Measurements from ENCODE around the gene FBXL7.

Gene FBXL7

GRCh38 chr5:15772131-15772530 is 272.2 kb downstream of the FBXL7 start:
- H3F3A ChIP-seq (ENCODE audit: insufficient read depth, low read length): no peaks in the 10 kb centered on the region
- H3K9ac ChIP-seq (ENCODE audit: low read length): no peak overlapping the region
- TF ChIP-seq EZH2 (IDR thresholded peaks at IDR 0.05; ENCODE audit: borderline replicate concordance, low read length) (no peak), CTCF (IDR thresholded peaks at IDR 0.05; ENCODE audit: low read length) (no peak)
- H3K9me3 ChIP-seq (ENCODE audit: low read length): no peaks in the 10 kb centered on the region
- H4K20me1 ChIP-seq (ENCODE audit: insufficient read depth, low read length): no peaks in the 10 kb centered on the region
- H3K4me3 ChIP-seq (ENCODE audit: low read depth, low read length, poor library complexity, severe bottlenecking): no peak overlapping the region
- no peaks in the 10 kb centered on the region for H3K36me3 ChIP-seq (ENCODE audit: insufficient read depth, low read length)
- no peak overlapping the region for H3K27ac ChIP-seq (ENCODE audit: low read depth, low read length, poor library complexity, severe bottlenecking)
- no peaks in the 10 kb centered on the region for H3K9me2 ChIP-seq (ENCODE audit: low read depth, low read length)
- no peaks in the 10 kb centered on the region for H3K79me2 ChIP-seq (ENCODE audit: insufficient read depth, low read length)
- no peaks in the 10 kb centered on the region for H3K4me1 ChIP-seq (ENCODE audit: insufficient read depth, low read length, severe bottlenecking)
- no peak overlapping the region for H2AFZ ChIP-seq (ENCODE audit: low read length)
- H3K27me3 ChIP-seq (ENCODE audit: insufficient read depth, low read length): no peaks in the 10 kb centered on the region
- no peak overlapping the region for H3K4me2 ChIP-seq (ENCODE audit: low read length)

GRCh38 chr5:15774632-15775031 is 274.7 kb downstream of the FBXL7 start:
- Histone ChIP-seq H3K9me2 (ENCODE audit: low read depth, low read length) (no peaks in the 10 kb centered on the region), H3K36me3 (ENCODE audit: insufficient read depth, low read length) (no peaks in the 10 kb centered on the region), H3K27ac (ENCODE audit: low read depth, low read length, poor library complexity, severe bottlenecking) (no peak overlapping the region), H3K9me3 (ENCODE audit: low read length) (no peaks in the 10 kb centered on the region), H2AFZ (ENCODE audit: low read length) (no peak overlapping the region), H3K9ac (ENCODE audit: low read length) (no peak overlapping the region), H3K4me2 (ENCODE audit: low read length) (no peak overlapping the region), H3K4me3 (ENCODE audit: low read depth, low read length, poor library complexity, severe bottlenecking) (no peak overlapping the region), H3K27me3 (ENCODE audit: insufficient read depth, low read length) (no peaks in the 10 kb centered on the region), H4K20me1 (ENCODE audit: insufficient read depth, low read length) (no peaks in the 10 kb centered on the region), H3K79me2 (ENCODE audit: insufficient read depth, low read length) (no peaks in the 10 kb centered on the region), H3K4me1 (ENCODE audit: insufficient read depth, low read length, severe bottlenecking) (no peaks in the 10 kb centered on the region), H3F3A (ENCODE audit: insufficient read depth, low read length) (no peaks in the 10 kb centered on the region)
- TF ChIP-seq CTCF (IDR thresholded peaks at IDR 0.05; ENCODE audit: low read length) (no peak), EZH2 (IDR thresholded peaks at IDR 0.05; ENCODE audit: borderline replicate concordance, low read length) (no peak)

GRCh38 chr5:15776346-15776745 is 276.4 kb downstream of the FBXL7 start:
- Histone ChIP-seq H3F3A (ENCODE audit: insufficient read depth, low read length) (no peaks in the 10 kb centered on the region), H3K4me3 (ENCODE audit: low read depth, low read length, poor library complexity, severe bottlenecking) (no peak overlapping the region), H3K79me2 (ENCODE audit: insufficient read depth, low read length) (no peaks in the 10 kb centered on the region), H2AFZ (ENCODE audit: low read length) (no peak overlapping the region), H3K9ac (ENCODE audit: low read length) (no peak overlapping the region), H3K36me3 (ENCODE audit: insufficient read depth, low read length) (no peaks in the 10 kb centered on the region), H3K4me1 (ENCODE audit: insufficient read depth, low read length, severe bottlenecking) (no peaks in the 10 kb centered on the region), H3K4me2 (ENCODE audit: low read length) (no peak overlapping the region), H3K27me3 (ENCODE audit: insufficient read depth, low read length) (no peaks in the 10 kb centered on the region), H3K9me2 (ENCODE audit: low read depth, low read length) (no peaks in the 10 kb centered on the region), H4K20me1 (ENCODE audit: insufficient read depth, low read length) (no peaks in the 10 kb centered on the region), H3K9me3 (ENCODE audit: low read length) (no peaks in the 10 kb centered on the region), H3K27ac (ENCODE audit: low read depth, low read length, poor library complexity, severe bottlenecking) (no peak overlapping the region)
- no peak for TF ChIP-seq EZH2 (IDR thresholded peaks at IDR 0.05; ENCODE audit: borderline replicate concordance, low read length)
- no peak for TF ChIP-seq CTCF (IDR thresholded peaks at IDR 0.05; ENCODE audit: low read length)
